ENCODE measurements around the gene RBM26.
"Not testable (repeated sequence)": the region's sequence is repeated elsewhere in the genome, so short reads cannot be mapped to it uniquely, and the experiment has no call there.

RBM26 gene

GRCh38 chr13:79279735-79280134 is 126.3 kb downstream of the RBM26 start:
- DNase-seq (ENCODE audit: low spot score): not testable (repeated sequence)

GRCh38 chr13:79273045-79273444 is 133.0 kb downstream of the RBM26 start:
- DNase-seq (ENCODE audit: low spot score): no peak

- no peak for DNase-seq (ENCODE audit: low spot score)
Measured at GRCh38 chr13:79271616-79272015, 134.4 kb downstream of the RBM26 start.

- no peak for DNase-seq (ENCODE audit: low spot score)
Measured at GRCh38 chr13:79270859-79271258, 135.2 kb downstream of the RBM26 start.
